WTC11 (cell line): ENCODE results near the gene MYOZ1. TPM values are rescaled to one million over a fixed set of nuclear protein-coding genes. Genes with fewer than 3 reads are reported as not detected.

Experiments used
- ATAC-seq: fragments of 200-7000 bp; cut with Tn5 transposase; 2 replicates; pipeline ENCODE4 v1.10.0; 2021; ENCODE audit warnings: mild to moderate bottlenecking, moderate library complexity
- CTCF ChIA-PET: fragments of 300-600 bp; sonication (Branson Sonifier 250); formaldehyde crosslinking; loops from one replicate; lab custom pipeline; 2021; ENCODE audit warnings: antibody characterized with exemption; lab: Charles Lee
- POLR2A ChIA-PET: fragments of 350-600 bp; sonication (Branson Sonifier 250); formaldehyde crosslinking; loops from one replicate; lab custom pipeline; 2021; ENCODE audit warnings: antibody characterized with exemption; lab: Charles Lee
- DNase-seq: peaks from one replicate; pipeline ENCODE4 v3.0.0; 2021; ENCODE audit warnings: low spot score
- H3K27ac Mint-ChIP-seq: 2 replicates; pipeline ENCODE4 v1.8.0; 2021; ENCODE audit warnings: mixed read lengths
- H3K27me3 Mint-ChIP-seq: 2 replicates; pipeline ENCODE4 v1.8.0; 2021; ENCODE audit warnings: low read depth, mild to moderate bottlenecking, moderate library complexity, mixed read lengths
- H3K36me3 Mint-ChIP-seq: 2 replicates; pipeline ENCODE4 v1.8.0; 2021; ENCODE audit warnings: mixed read lengths
- H3K4me1 Mint-ChIP-seq: 2 replicates; pipeline ENCODE4 v1.8.0; 2022; ENCODE audit warnings: mixed read lengths
- H3K4me3 Mint-ChIP-seq: 2 replicates; pipeline ENCODE4 v1.8.0; 2021; ENCODE audit warnings: mild to moderate bottlenecking, moderate library complexity, mixed read lengths
- H3K9me3 Mint-ChIP-seq: 2 replicates; pipeline ENCODE4 v1.8.0; 2021; ENCODE audit warnings: mixed read lengths
- ATF6 ChIP-seq: sonication (generic); formaldehyde crosslinking; IDR thresholded peaks from 2 replicates; pipeline ENCODE4 v1.8.1; 2023; ENCODE audit warnings: mild to moderate bottlenecking, missing genetic modification reagents
- FOXJ3 ChIP-seq: sonication (generic); formaldehyde crosslinking; IDR thresholded peaks from 2 replicates; pipeline ENCODE4 v1.9.0; 2021; ENCODE audit warnings: missing genetic modification reagents, mild to moderate bottlenecking, borderline replicate concordance
- FOXP1 ChIP-seq: sonication (generic); formaldehyde crosslinking; IDR thresholded peaks from 2 replicates; pipeline ENCODE4 v1.8.0; 2022; ENCODE audit warnings: missing genetic modification reagents, mild to moderate bottlenecking, moderate library complexity, borderline replicate concordance
- JAZF1 ChIP-seq: fragments of 250-450 bp; sonication (Bioruptor Pico); IDR thresholded peaks from 2 replicates; pipeline ENCODE4 v1.9.0; 2021; ENCODE audit warnings: moderate library complexity, mild to moderate bottlenecking, inconsistent platforms
- KAT7 ChIP-seq: sonication (generic); formaldehyde crosslinking; IDR thresholded peaks from 2 replicates; pipeline ENCODE4 v1.8.1; 2023; ENCODE audit warnings: missing genetic modification reagents, mild to moderate bottlenecking, borderline replicate concordance
- NFYB ChIP-seq: sonication (generic); formaldehyde crosslinking; conservative IDR thresholded peaks from 2 replicates; pipeline ENCODE4 v1.8.0; 2022; ENCODE audit warnings: low read depth, missing genetic modification reagents
- SMAD3 ChIP-seq: sonication (generic); formaldehyde crosslinking; IDR thresholded peaks from 2 replicates; pipeline ENCODE4 v1.8.0; 2022; ENCODE audit warnings: missing genetic modification reagents, mild to moderate bottlenecking, borderline replicate concordance
- ZNF219 ChIP-seq: sonication (generic); formaldehyde crosslinking; IDR thresholded peaks from 2 replicates; pipeline ENCODE4 v1.8.0; 2023; ENCODE audit warnings: missing genetic modification reagents, mild to moderate bottlenecking, borderline replicate concordance
- ZNF263 ChIP-seq: sonication (generic); formaldehyde crosslinking; IDR thresholded peaks from 2 replicates; pipeline ENCODE4 v1.8.1; 2022; ENCODE audit warnings: low read depth, mild to moderate bottlenecking, moderate library complexity, missing genetic modification reagents
- ZNF317 ChIP-seq: sonication (generic); formaldehyde crosslinking; IDR thresholded peaks from 2 replicates; pipeline ENCODE4 v1.8.1; 2023; ENCODE audit warnings: low read depth, mild to moderate bottlenecking, moderate library complexity, missing genetic modification reagents, borderline replicate concordance
- ZNF396 ChIP-seq: fragments of 250-450 bp; sonication (Bioruptor Pico); IDR thresholded peaks from 2 replicates; pipeline ENCODE4 v1.8.0; 2021; ENCODE audit warnings: mild to moderate bottlenecking, moderate library complexity, borderline replicate concordance
- ZNF512 ChIP-seq: sonication (generic); formaldehyde crosslinking; IDR thresholded peaks from 2 replicates; pipeline ENCODE4 v1.8.1; 2022; ENCODE audit warnings: missing genetic modification reagents, borderline replicate concordance
- ZNF671 ChIP-seq: fragments of 250-450 bp; sonication (Bioruptor Pico); IDR thresholded peaks from 2 replicates; pipeline ENCODE4 v1.8.0; 2021; ENCODE audit warnings: mild to moderate bottlenecking
- total RNA-seq: library from RNA; stranded (reverse); gene quantifications from 3 replicates; pipeline ENCODE4 v1.2.3, GENCODE V29; 2021
- TF ChIP-seq, protein P1 (sequence below): fragments of 250-450 bp; sonication (Bioruptor Pico); IDR thresholded peaks from 2 replicates; pipeline ENCODE4 v1.8.0; 2021; ENCODE audit warnings: mild to moderate bottlenecking
- TF ChIP-seq, protein P2 (sequence below): fragments of 250-450 bp; sonication (Bioruptor Pico); conservative IDR thresholded peaks from 2 replicates; pipeline ENCODE4 v1.9.0; 2021; ENCODE audit warnings: mild to moderate bottlenecking

Gene MYOZ1
- total RNA-seq, 1 experiment from 2014 or later = 3.0 TPM

DNA sequence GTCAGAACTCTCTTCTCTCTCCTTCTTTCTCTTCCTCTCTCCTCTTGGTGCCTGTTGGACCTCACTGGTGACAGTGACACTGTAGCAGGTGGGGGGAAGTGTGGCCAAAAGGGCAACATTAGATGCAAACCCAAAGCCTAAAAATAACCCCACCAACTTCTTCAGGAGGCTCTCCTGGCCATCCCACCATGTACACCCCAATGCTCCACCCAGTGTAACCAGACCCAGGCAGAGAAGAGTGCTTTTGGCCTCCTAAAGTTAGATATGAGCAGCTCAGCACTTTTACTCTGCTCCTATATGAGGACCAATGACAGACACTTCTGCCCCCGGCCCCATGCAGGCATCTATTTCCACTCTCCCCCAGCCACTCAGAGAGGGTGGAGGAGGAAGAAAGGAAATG, 5.5 kb downstream of the MYOZ1 start (continued):
- TF ChIP-seq FOXP1 (CRISPR knock-in tag) = no peak
- no peak for TF ChIP-seq ATF6 (CRISPR knock-in tag)

DNA sequence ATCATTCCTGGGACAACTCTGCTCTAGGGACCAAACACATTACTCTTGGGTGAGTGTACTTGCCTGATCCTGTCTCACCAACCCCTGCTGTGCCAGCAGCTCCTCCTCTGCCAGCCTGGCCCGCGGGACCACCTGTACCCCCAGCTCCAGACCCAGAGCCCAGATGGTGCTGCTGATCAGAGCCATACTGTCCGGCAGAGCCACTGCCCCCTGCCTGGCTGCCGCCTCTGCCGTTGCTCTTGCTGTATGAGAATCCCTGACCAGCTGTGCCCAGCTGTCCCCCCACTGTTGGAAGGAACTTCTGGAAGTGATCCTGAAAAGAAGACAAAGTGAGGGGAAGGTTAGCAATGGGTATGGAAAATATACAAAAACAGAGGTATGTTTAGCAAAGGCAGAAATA, 6.9 kb downstream of the MYOZ1 start:
- no peak for ATAC-seq
- Mint-ChIP-seq H3K4me3 (no peak overlapping the region), H3K4me1 (peaks cover 10% of the 10 kb centered on the region), H3K36me3 (no peaks in the 10 kb centered on the region), H3K27me3 (no peaks in the 10 kb centered on the region; the same call in 1 of the 2 replicates)
- DNase-seq = no peak
- CTCF ChIA-PET = no interaction called here
- TF ChIP-seq ZNF512 (no peak), ZNF671 (CRISPR knock-in tag) (no peak), ZNF396 (no peak), ZNF317 (no peak), FOXJ3 (CRISPR knock-in tag) (no peak), KAT7 (CRISPR knock-in tag) (no peak), ATF6 (CRISPR knock-in tag) (no peak), NFYB (CRISPR knock-in tag) (no peak), ZNF219 (no peak), SMAD3 (CRISPR knock-in tag) (no peak)
- TF ChIP-seq, all 79 proteins: peak for 0
- POLR2A ChIA-PET = no interaction called here
- Mint-ChIP-seq H3K27ac (no peak overlapping the region), H3K9me3 (no peaks in the 10 kb centered on the region)

GRCh38 chr10:73629165-73629564, 12.1 kb downstream of the MYOZ1 start:
- Mint-ChIP-seq H3K27ac (no peak overlapping the region), H3K4me1 (peaks cover 30% of the 10 kb centered on the region), H3K27me3 (no peaks in the 10 kb centered on the region; the same call in 1 of the 2 replicates)
- DNase-seq = no peak
- CTCF ChIA-PET = no interaction called here
- POLR2A ChIA-PET = interaction anchor here (0.6 kb wide), 1 partner anchor 100 kb away, joined by 3 read pairs; no protein-coding TSS in a partner anchor
- TF ChIP-seq ZNF263 (CRISPR knock-in tag) = no peak
- TF ChIP-seq, protein P1, sequence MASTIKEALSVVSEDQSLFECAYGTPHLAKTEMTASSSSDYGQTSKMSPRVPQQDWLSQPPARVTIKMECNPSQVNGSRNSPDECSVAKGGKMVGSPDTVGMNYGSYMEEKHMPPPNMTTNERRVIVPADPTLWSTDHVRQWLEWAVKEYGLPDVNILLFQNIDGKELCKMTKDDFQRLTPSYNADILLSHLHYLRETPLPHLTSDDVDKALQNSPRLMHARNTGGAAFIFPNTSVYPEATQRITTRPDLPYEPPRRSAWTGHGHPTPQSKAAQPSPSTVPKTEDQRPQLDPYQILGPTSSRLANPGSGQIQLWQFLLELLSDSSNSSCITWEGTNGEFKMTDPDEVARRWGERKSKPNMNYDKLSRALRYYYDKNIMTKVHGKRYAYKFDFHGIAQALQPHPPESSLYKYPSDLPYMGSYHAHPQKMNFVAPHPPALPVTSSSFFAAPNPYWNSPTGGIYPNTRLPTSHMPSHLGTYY (CRISPR knock-in tag) = no peak
- no peak for TF ChIP-seq JAZF1 (CRISPR knock-in tag)
- TF ChIP-seq, all 79 proteins: peak for 0
- no peaks in the 10 kb centered on the region for H3K9me3 Mint-ChIP-seq
- H3K4me3 Mint-ChIP-seq = no peak overlapping the region
- ATAC-seq = no peak
- H3K36me3 Mint-ChIP-seq = no peaks in the 10 kb centered on the region

GRCh38 chr10:73628405-73628804, 12.9 kb downstream of the MYOZ1 start:
- CTCF ChIA-PET = no interaction called here
- H3K4me1 Mint-ChIP-seq = peaks cover 25% of the 10 kb centered on the region
- POLR2A ChIA-PET = no interaction called here
- H3K27ac Mint-ChIP-seq = peak overlapping the region; percentile 15; the same call in 1 of the 2 replicates
- ATAC-seq = no peak
- H3K36me3 Mint-ChIP-seq = no peaks in the 10 kb centered on the region
- no peak for DNase-seq
- TF ChIP-seq, protein P2, sequence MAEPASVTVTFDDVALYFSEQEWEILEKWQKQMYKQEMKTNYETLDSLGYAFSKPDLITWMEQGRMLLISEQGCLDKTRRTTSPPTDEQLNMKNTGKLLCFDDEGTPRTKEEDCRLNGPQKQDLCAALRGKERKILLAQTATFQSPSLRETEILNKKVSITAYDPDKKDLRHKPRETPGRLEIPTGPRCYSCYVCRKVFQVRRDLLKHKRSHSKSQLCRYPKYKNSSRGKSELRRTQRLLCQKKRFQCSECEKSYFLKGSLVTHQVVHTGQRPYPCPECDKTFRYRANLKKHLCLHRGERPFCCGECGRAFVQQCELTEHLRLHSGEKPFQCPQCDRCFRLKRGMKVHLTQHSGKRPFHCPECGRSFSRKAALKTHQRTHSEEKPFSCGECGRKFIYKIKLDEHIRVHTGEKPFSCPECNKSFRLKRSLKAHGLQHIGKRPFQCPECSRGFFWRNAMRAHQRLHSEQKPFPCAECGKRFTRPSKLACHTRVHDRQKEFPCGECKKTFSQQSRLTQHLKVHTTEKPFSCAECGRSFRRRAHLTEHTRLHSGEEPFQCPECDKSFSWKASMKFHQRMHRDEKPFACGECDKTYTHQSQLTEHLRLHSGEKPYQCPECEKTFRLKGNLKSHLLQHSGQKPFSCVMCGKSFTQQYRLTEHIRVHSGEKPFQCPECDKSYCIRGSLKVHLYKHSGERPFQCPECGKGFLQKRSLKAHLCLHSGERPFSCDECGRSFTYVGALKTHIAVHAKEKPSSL (CRISPR knock-in tag) = no peak
- no peak for TF ChIP-seq SMAD3 (CRISPR knock-in tag)
- no peaks in the 10 kb centered on the region; the same call in 1 of the 2 replicates for H3K27me3 Mint-ChIP-seq
- no peaks in the 10 kb centered on the region for H3K9me3 Mint-ChIP-seq
- no peak overlapping the region for H3K4me3 Mint-ChIP-seq
